K562 (cell line): Measurements from ENCODE around the gene P2RY10. TPM values are rescaled to one million over a fixed set of nuclear protein-coding genes. Genes with fewer than 3 reads are reported as not detected.

ENCODE experiments used
- ATAC-seq: fragments of 200-7000 bp; cut with Tn5 transposase; 3 replicates; pipeline ENCODE4 v1.9.1; 2020; ENCODE audit warnings: moderate library complexity
- BruUV-seq: library from RNA; stranded (reverse); fragments of 400-500 nt; replicated peaks from 2 replicates; lab custom pipeline; 2021; lab: Mats Ljungman, UMichigan
- CTCF ChIA-PET: fragments of 300-600 bp; formaldehyde crosslinking; extraction: SDS; loops from one replicate; lab custom pipeline; 2021; ENCODE audit warnings: low intra/inter-chr PET ratio; lab: Yijun Ruan, JAX
- POLR2A ChIA-PET: fragments of 300-600, 350-650 bp; sonication (Branson Sonifier 250); formaldehyde crosslinking; extraction: SDS; loops from one replicate; lab custom pipeline; 2021; ENCODE audit warnings: antibody characterized with exemption, inconsistent platforms; lab: Yijun Ruan, JAX
- DNase-seq, 4 experiments: peaks; one replicate each; pipeline versions ENCODE4 v3.0.0 to v3.0.0-alpha.2; 2011 to 2018; ENCODE audit warnings: low spot score in 3 of 4, mixed read lengths in 3 of 4; ENCODE audit errors: extremely low read depth in 1 of 4
- FAIRE-seq: peaks from 2 replicates; lab custom pipeline; 2011; peaks lifted over from hg19 to GRCh38; lab: Jason Lieb, UNC
- H2AFZ ChIP-seq: 2 replicates; pipeline ENCODE4 v1.6.0; 2011; ENCODE audit warnings: low read depth, low read length, control low read depth, inconsistent platforms
- H3K27ac ChIP-seq: fragments of 200-600 bp; 3 replicates; pipeline ENCODE4 v1.8.0; 2011; ENCODE audit warnings: low read depth, mild to moderate bottlenecking, control low read depth, inconsistent platforms, low read length, moderate library complexity, mixed read lengths; ENCODE audit errors: extremely low read depth
- H3K27me3 ChIP-seq, 2 experiments: fragments of 300-600 bp in 1 of 2; 2 replicates in 1 of 2; 3 replicates in 1 of 2; pipeline versions ENCODE4 v1.6.0 to v1.8.0; 2011; ENCODE audit warnings: inconsistent platforms in 2 of 2, low read length in 2 of 2, mild to moderate bottlenecking in 1 of 2, mixed read lengths in 1 of 2, moderate library complexity in 1 of 2; ENCODE audit not compliant: control insufficient read depth in 2 of 2, insufficient read depth in 2 of 2
- H3K36me3 ChIP-seq: fragments of 300-600 bp; 3 replicates; pipeline ENCODE4 v1.8.0; 2011; ENCODE audit warnings: mild to moderate bottlenecking, low read length, inconsistent platforms; ENCODE audit not compliant: control insufficient read depth, insufficient read depth
- H3K4me1 ChIP-seq, 2 experiments: fragments of 200-600 bp in 1 of 2; replicated peaks in 1 of 2; 2 replicates in 1 of 2; 3 replicates in 1 of 2; pipeline versions ENCODE4 v1.5.1 to v1.8.0; 2011; ENCODE audit warnings: inconsistent platforms in 2 of 2, low read length in 2 of 2, mild to moderate bottlenecking in 1 of 2, mixed read lengths in 1 of 2, moderate library complexity in 1 of 2; ENCODE audit not compliant: control insufficient read depth in 2 of 2, insufficient read depth in 2 of 2
- H3K4me2 ChIP-seq: 2 replicates; pipeline ENCODE4 v1.6.1; 2011; ENCODE audit warnings: low read length, control low read depth, inconsistent platforms, mixed read lengths; ENCODE audit not compliant: insufficient read depth
- H3K4me3 ChIP-seq: fragments of 200-600 bp; sonication (generic), shearing (Covaris generic); 2 replicates; pipeline ENCODE4 v1.5.1; 2016; ENCODE audit warnings: control low read depth, inconsistent platforms
- H3K79me2 ChIP-seq: fragments of 200-600 bp; 3 replicates; pipeline ENCODE4 v1.8.0; 2011; ENCODE audit warnings: low read length, inconsistent platforms; ENCODE audit not compliant: control insufficient read depth, insufficient read depth
- H3K9ac ChIP-seq, 2 experiments: 2 replicates each; pipeline versions ENCODE4 v1.6.0 to v1.6.1; 2011; ENCODE audit warnings: low read depth in 2 of 2, low read length in 2 of 2, control low read depth in 1 of 2, inconsistent platforms in 1 of 2, mild to moderate bottlenecking in 1 of 2, mixed read lengths in 1 of 2; ENCODE audit not compliant: insufficient read depth in 1 of 2
- H3K9me1 ChIP-seq: one replicate; pipeline ENCODE4 v1.6.0; 2011; ENCODE audit warnings: inconsistent platforms, mild to moderate bottlenecking, low read length, moderate library complexity; ENCODE audit not compliant: control insufficient read depth, insufficient read depth
- H3K9me3 ChIP-seq: replicated peaks from 2 replicates; pipeline ENCODE4 v1.5.1; 2011; ENCODE audit warnings: low read depth, low read length, inconsistent platforms; ENCODE audit not compliant: control insufficient read depth, insufficient read depth
- H4K20me1 ChIP-seq: replicated peaks from 2 replicates; pipeline ENCODE4 v1.6.1; 2011; ENCODE audit warnings: low read length, inconsistent platforms, mixed read lengths; ENCODE audit not compliant: control insufficient read depth, insufficient read depth
- ASH1L ChIP-seq: fragments of 450-650 bp; IDR thresholded peaks from 2 replicates; pipeline ENCODE4 v1.6.1; 2018; ENCODE audit warnings: borderline replicate concordance, mild to moderate bottlenecking, low read depth; ENCODE audit not compliant: partially characterized antibody
- CCAR2 ChIP-seq: fragments of 200-400 bp; formaldehyde crosslinking; IDR thresholded peaks from 2 replicates; pipeline ENCODE4 v1.6.1; 2017; ENCODE audit warnings: mild to moderate bottlenecking, low read depth, low read length
- FOXK2 ChIP-seq, 2 experiments: fragments of 450-650 bp; IDR thresholded peaks in 1 of 2; conservative IDR thresholded peaks in 1 of 2; 2 replicates each; pipeline ENCODE4 v1.6.1; 2016; ENCODE audit warnings: low read depth in 2 of 2, mild to moderate bottlenecking in 1 of 2
- HCFC1 ChIP-seq: IDR thresholded peaks from 2 replicates; pipeline ENCODE4 v1.6.1; 2012; ENCODE audit warnings: low read depth, low read length, improper control_type of control experiment
- HNRNPH1 ChIP-seq: fragments of 200-400 bp; formaldehyde crosslinking; optimal IDR thresholded peaks from 2 replicates; pipeline ENCODE3; 2017; ENCODE audit warnings: low read depth, mild to moderate bottlenecking, low read length, moderate library complexity
- MAFG ChIP-seq: fragments of 450-650 bp; conservative IDR thresholded peaks from 2 replicates; pipeline ENCODE4 v1.6.1; 2016; ENCODE audit warnings: missing genetic modification characterization, missing compliant biosample characterization
- MCM7 ChIP-seq, 2 experiments: fragments of 450-650 bp; IDR thresholded peaks; 2 replicates each; pipeline ENCODE4 v1.6.1; 2016 to 2018
- PCBP1 ChIP-seq: fragments of 200-400 bp; formaldehyde crosslinking; IDR thresholded peaks from 2 replicates; pipeline ENCODE4 v1.6.1; 2018; ENCODE audit warnings: mild to moderate bottlenecking, low read depth, low read length; ENCODE audit not compliant: poor library complexity, severe bottlenecking
- PYGO2 ChIP-seq: fragments of 450-650 bp; IDR thresholded peaks from 2 replicates; pipeline ENCODE4 v1.6.1; 2016; ENCODE audit warnings: mild to moderate bottlenecking, missing genetic modification characterization, moderate library complexity, missing compliant biosample characterization
- RHOXF2B ChIP-seq: fragments of 250-450 bp; sonication (Bioruptor Pico); conservative IDR thresholded peaks from 2 replicates; pipeline ENCODE4 v1.5.1; 2021
- TCF3 ChIP-seq: sonication (generic); formaldehyde crosslinking; IDR thresholded peaks from 2 replicates; pipeline ENCODE4 v1.4.0; 2020; ENCODE audit warnings: mild to moderate bottlenecking, missing genetic modification reagents
- TOE1 ChIP-seq, 2 experiments: fragments of 450-650 bp in 1 of 2; sonication (generic) in 1 of 2; formaldehyde crosslinking in 1 of 2; IDR thresholded peaks; 2 replicates each; pipeline versions ENCODE4 v1.7.1 to v1.8.0; 2016 to 2022; ENCODE audit warnings: borderline replicate concordance in 2 of 2, mild to moderate bottlenecking in 2 of 2, antibody characterized with exemption in 1 of 2, inconsistent platforms in 1 of 2, low read depth in 1 of 2, missing genetic modification reagents in 1 of 2, moderate library complexity in 1 of 2
- ZNF3 ChIP-seq: fragments of 250-450 bp; sonication (Bioruptor Pico); IDR thresholded peaks from 2 replicates; pipeline ENCODE4 v1.5.0; 2021; ENCODE audit warnings: mild to moderate bottlenecking, moderate library complexity
- ZNF347 ChIP-seq: fragments of 450-650 bp; formaldehyde crosslinking; IDR thresholded peaks from 2 replicates; pipeline ENCODE4 v1.4.0; 2020; ENCODE audit warnings: low read depth, mild to moderate bottlenecking, moderate library complexity
- ZNF655 ChIP-seq: fragments of 250-450 bp; sonication (Bioruptor Pico); IDR thresholded peaks from 2 replicates; pipeline ENCODE4 v1.5.0; 2021
- WGBS: fragments of 100-300 bp; shearing (Covaris generic); methylation state at CpG from one replicate; pipeline ENCODE4 v1.1.6; 2016; ENCODE audit warnings: low coverage, mixed read lengths; ENCODE audit not compliant: insufficient coverage; ENCODE audit errors: missing lambda C conversion rate; 5-methylcytosine and 5-hydroxymethylcytosine counted together
- in situ Hi-C: fragments of 300-500 bp; cut with MboI; formaldehyde crosslinking; loops from 4 replicates; pipeline ENCODE4 v1.15.0; 2018; ENCODE audit warnings: inconsistent platforms, mixed read lengths
- intact Hi-C: fragments of 100-400 bp; cut with micrococcal nuclease; formaldehyde crosslinking; loops from 2 replicates; pipeline ENCODE4 v1.14.2; 2022
- polyA plus RNA-seq, 8 experiments: library from polyadenylated mRNA; depleted of rRNA in 4 of 8; stranded (reverse) in 5 of 8; unstranded in 3 of 8; fragments of >200 nt; fragmentation: Nextera tagmentation in 2 of 8; fragmentation: Illumina TruSeq in 1 of 8; extraction: Ambion mirVana in 2 of 8; extraction: Trizol in 1 of 8; gene quantifications; 2 replicates each; pipeline versions ENCODE4 v1.2.1 to v1.2.3, GENCODE V29; 2011 to 2014; ENCODE audit warnings: inconsistent platforms in 1 of 8, missing spikeins in 1 of 8
- total RNA-seq, 7 experiments: library from RNA; depleted of rRNA in 6 of 7; stranded (reverse); fragments of >200 nt in 6 of 7; fragmentation: Illumina TruSeq in 2 of 7; extraction: Trizol in 2 of 7; gene quantifications; 2 replicates each; pipeline versions ENCODE4 v1.2.1 to v1.2.3, GENCODE V29; 2011 to 2021; ENCODE audit warnings: low replicate concordance in 1 of 7

The P2RY10 gene
- total and polyA plus RNA-seq, 9 of the 15 experiments (the other 6 are each of a cell fraction or from before 2014, with no cell fraction given), result 0.13 TPM; not detected in 8

- no peak for TF ChIP-seq PYGO2 (tag)
- no peak for TF ChIP-seq ZNF3 (CRISPR knock-in tag)
- no peak for TF ChIP-seq HNRNPH1
- no peak for TF ChIP-seq FOXK2 (conservative IDR thresholded peaks at IDR 0.05 in 1 of 2, IDR thresholded peaks at IDR 0.05 in 1 of 2; ENCODE audit: low read depth in 2 of 2)
- TF ChIP-seq TCF3 (CRISPR knock-in tag), result no peak
- no peak for TF ChIP-seq CCAR2
- no peak for TF ChIP-seq HCFC1
- no peak for TF ChIP-seq MAFG
- TF ChIP-seq RHOXF2B (CRISPR knock-in tag), result no peak
- TF ChIP-seq TOE1 (IDR thresholded peaks at IDR 0.05; ENCODE audit: borderline replicate concordance), result no peak
- TF ChIP-seq TOE1 (CRISPR knock-in tag; IDR thresholded peaks at IDR 0.05; ENCODE audit: borderline replicate concordance, low read depth), result no peak
- TF ChIP-seq ZNF347 (CRISPR knock-in tag), result no peak
Measured at GRCh38 chrX:78957768-78958130, 12.6 kb downstream of the P2RY10 start (continued).

- Histone ChIP-seq H3K9ac (no peak overlapping the region), H4K20me1 (no peaks in the 10 kb centered on the region), H3K9me1 (no peaks in the 10 kb centered on the region), H3K36me3 (no peaks in the 10 kb centered on the region), H3K27ac (no peak overlapping the region), H3K9me3 (no peaks in the 10 kb centered on the region), H3K4me3 (no peak overlapping the region), H3K4me2 (no peak overlapping the region), H2AFZ (no peak overlapping the region), H3K4me1 (no peaks in the 10 kb centered on the region), H3K79me2 (no peaks in the 10 kb centered on the region), H3K27me3 (no peaks in the 10 kb centered on the region)
- in situ Hi-C loops, result no loop called here
- DNase-seq (no peak), FAIRE-seq (no peak), ATAC-seq (no peak)
- WGBS, result 0% methylated on average over 2 of the region's 2 CpGs
- intact Hi-C loops, result no loop called here
- BruUV-seq, result no TSS peak
- ChIA-PET POLR2A (no interaction called here), CTCF (no interaction called here)
- TF ChIP-seq ZNF655 (CRISPR knock-in tag) (no peak), ASH1L (no peak), PCBP1 (no peak), MCM7 (IDR thresholded peaks at IDR 0.05) (no peak)
Measured at GRCh38 chrX:78958419-78959116, 13.4 kb downstream of the P2RY10 start.
